22Rv1 (cell line): ENCODE results near the gene EMP1.

ENCODE experiments used
- CTCF ChIP-seq: fragments of 450-650 bp; IDR thresholded peaks from 2 replicates; pipeline ENCODE4 v1.5.1; 2017; ENCODE audit warnings: mild to moderate bottlenecking
- ZFX ChIP-seq: fragments of 450-650 bp; IDR thresholded peaks from 2 replicates; pipeline ENCODE4 v1.6.1; 2017; ENCODE audit warnings: antibody characterized with exemption, borderline replicate concordance

- TF ChIP-seq CTCF (no peak), ZFX (no peak)
These were observed 24.3 kb downstream of the EMP1 start for GRCh38 chr12:13220838-13221237.
